Spleen (tissue), 7 donors: Measurements from ENCODE around the gene FBLN5.

Experiments used
- POLR2A ChIP-seq, 3 donors: fragments of 450-650 bp; IDR thresholded peaks; one replicate each; pipeline ENCODE4 v1.5.1; 2017; ENCODE audit warnings: antibody characterized with exemption in 3 of 3, mild to moderate bottlenecking in 1 of 3
- POLR2AphosphoS5 ChIP-seq, 3 donors: sonication (generic); formaldehyde crosslinking; IDR thresholded peaks; one replicate each; pipeline ENCODE4 v1.5.1; 2017; ENCODE audit warnings: antibody characterized with exemption in 3 of 3
- TF ChIP-seq, protein P1 (sequence below), 11 experiments: fragments of 200-600 bp in 7 of 11; fragments of 450-650 bp in 4 of 11; sonication (generic) in 4 of 11; IDR thresholded peaks in 8 of 11; conservative IDR thresholded peaks in 3 of 11; 1 replicate in 7 of 11; 2 replicates in 4 of 11; pipeline versions ENCODE4 v1.4.0 to v1.8.0; 2016 to 2021; ENCODE audit warnings: antibody characterized with exemption in 11 of 11, inconsistent platforms in 4 of 11, mild to moderate bottlenecking in 1 of 11
- donor health status: DM: no; HTN: no; CAD: no; lungs with moderate emphysema.
- donor health status: DM: no; HTN: no; CAD: no.
- donor health status: DM: no; HTN: no; CAD: no.

DNA sequence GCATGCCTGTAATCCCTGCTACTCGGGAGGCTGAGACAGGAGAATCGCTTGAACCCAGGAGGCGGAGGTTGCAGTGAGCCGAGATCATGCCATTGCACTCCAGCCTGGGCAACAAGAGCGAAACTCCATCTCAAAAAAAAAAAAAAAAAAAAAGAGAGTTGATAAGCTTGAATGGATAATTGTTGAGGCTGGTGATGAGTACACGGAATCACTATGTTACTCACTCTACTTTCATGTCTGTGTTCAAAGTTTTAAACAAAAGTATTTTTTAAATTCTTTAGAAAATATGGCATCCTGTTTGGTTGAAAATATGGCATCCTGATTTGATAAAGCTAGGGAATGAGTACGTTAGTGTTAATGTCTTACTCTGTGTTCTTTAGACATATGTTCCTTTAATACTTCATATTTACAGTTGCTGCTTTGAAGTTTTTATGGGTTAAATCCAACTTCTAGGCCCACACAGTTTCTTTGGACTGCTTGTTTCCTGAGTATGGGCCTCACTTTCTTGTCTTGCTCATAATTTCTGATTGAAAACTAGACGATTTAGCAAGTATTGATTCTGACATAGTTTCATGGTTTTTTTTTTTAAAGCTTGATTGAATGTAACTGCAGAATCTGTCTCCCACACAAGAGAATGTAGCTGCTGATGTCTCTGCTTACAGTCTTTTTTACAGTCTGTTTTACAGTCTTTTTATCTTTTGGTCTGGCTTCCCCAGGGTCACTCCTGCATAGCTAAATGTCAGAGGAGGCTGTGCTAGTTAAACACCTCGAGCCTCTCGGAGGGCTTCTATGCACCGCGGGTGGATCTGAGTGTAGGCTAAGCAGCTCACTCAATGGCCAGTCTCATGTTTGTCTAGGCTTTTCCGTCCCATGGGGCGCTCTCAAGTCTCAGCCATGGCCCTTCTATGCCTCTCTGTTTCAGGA is 14.1 kb upstream of the FBLN5 start:
- TF ChIP-seq POLR2A (IDR thresholded peaks at IDR 0.05) (no peak), POLR2AphosphoS5 (IDR thresholded peaks at IDR 0.05) (no peak)
- TF ChIP-seq, protein P1, sequence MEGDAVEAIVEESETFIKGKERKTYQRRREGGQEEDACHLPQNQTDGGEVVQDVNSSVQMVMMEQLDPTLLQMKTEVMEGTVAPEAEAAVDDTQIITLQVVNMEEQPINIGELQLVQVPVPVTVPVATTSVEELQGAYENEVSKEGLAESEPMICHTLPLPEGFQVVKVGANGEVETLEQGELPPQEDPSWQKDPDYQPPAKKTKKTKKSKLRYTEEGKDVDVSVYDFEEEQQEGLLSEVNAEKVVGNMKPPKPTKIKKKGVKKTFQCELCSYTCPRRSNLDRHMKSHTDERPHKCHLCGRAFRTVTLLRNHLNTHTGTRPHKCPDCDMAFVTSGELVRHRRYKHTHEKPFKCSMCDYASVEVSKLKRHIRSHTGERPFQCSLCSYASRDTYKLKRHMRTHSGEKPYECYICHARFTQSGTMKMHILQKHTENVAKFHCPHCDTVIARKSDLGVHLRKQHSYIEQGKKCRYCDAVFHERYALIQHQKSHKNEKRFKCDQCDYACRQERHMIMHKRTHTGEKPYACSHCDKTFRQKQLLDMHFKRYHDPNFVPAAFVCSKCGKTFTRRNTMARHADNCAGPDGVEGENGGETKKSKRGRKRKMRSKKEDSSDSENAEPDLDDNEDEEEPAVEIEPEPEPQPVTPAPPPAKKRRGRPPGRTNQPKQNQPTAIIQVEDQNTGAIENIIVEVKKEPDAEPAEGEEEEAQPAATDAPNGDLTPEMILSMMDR (IDR thresholded peaks at IDR 0.05 in 8 of 11, conservative IDR thresholded peaks at IDR 0.05 in 3 of 11): no peak
